HCT116 (cell line): Measurements from ENCODE around the gene ANGPTL1. TPM values are rescaled to one million over a fixed set of nuclear protein-coding genes. Genes with fewer than 3 reads are reported as not detected.

Experiments used
- ATAC-seq: fragments of 200-7000 bp; cut with Tn5 transposase; 2 replicates; pipeline ENCODE4 v1.9.1; 2020; ENCODE audit warnings: mild to moderate bottlenecking, moderate library complexity
- BruUV-seq: library from RNA; stranded (reverse); fragments of 400-500 nt; replicated peaks from 2 replicates; lab custom pipeline; 2021; lab: Mats Ljungman, UMichigan
- CTCF ChIA-PET: fragments of 300-600 bp; sonication (Branson Sonifier 250); formaldehyde crosslinking; loops from one replicate; lab custom pipeline; 2021; ENCODE audit warnings: antibody characterized with exemption; lab: Charles Lee
- POLR2A ChIA-PET: fragments of 300-600, 350-600 bp; sonication (Branson Sonifier 250); formaldehyde crosslinking; loops from one replicate; lab custom pipeline; 2021; ENCODE audit warnings: antibody characterized with exemption; lab: Charles Lee
- RAD21 ChIA-PET, 2 experiments: fragments of 300-600 bp; sonication (Branson Sonifier 250); formaldehyde crosslinking; loops; one replicate each; lab custom pipeline; 2023; ENCODE audit warnings: low total read pairs in 2 of 2; ENCODE audit not compliant: uncharacterized antibody in 2 of 2, unreplicated experiment in 2 of 2, low non-redundant PET in 1 of 2; lab: Charles Lee
- DNase-seq: peaks from one replicate; pipeline ENCODE4 v3.0.0-alpha.2; 2010; ENCODE audit warnings: low read depth, low spot score
- H2AFZ ChIP-seq: fragments of 200-600 bp; shearing (Covaris generic), sonication (generic); 2 replicates; pipeline ENCODE4 v1.6.1; 2017; ENCODE audit warnings: low read depth, mixed run types, mixed read lengths, antibody characterized with exemption, low read length; ENCODE audit not compliant: poor library complexity, severe bottlenecking
- H3K27ac ChIP-seq: 2 replicates; pipeline ENCODE4 v1.5.1; 2012; ENCODE audit warnings: low read depth, low read length
- H3K27me3 ChIP-seq: fragments of 200-600 bp; sonication (generic); 2 replicates; pipeline ENCODE4 v1.6.1; 2016; ENCODE audit warnings: mixed run types, low read length, mixed read lengths; ENCODE audit not compliant: insufficient read depth
- H3K36me3 ChIP-seq, 2 experiments: fragments of 200-500 bp in 1 of 2; fragments of 200-600 bp in 1 of 2; sonication (Bioruptor generic) in 1 of 2; sonication (generic) in 1 of 2; 2 replicates each; pipeline versions ENCODE4 v1.5.1 to v1.6.1; 2014 to 2016; ENCODE audit warnings: low read length in 2 of 2, inconsistent platforms in 1 of 2, mixed read lengths in 1 of 2, mixed run types in 1 of 2; ENCODE audit not compliant: insufficient read depth in 2 of 2, control insufficient read depth in 1 of 2
- H3K4me1 ChIP-seq, 2 experiments: fragments of 200-600 bp in 1 of 2; sonication (generic) in 1 of 2; 2 replicates each; pipeline versions ENCODE4 v1.5.1 to v1.6.1; 2012 to 2017; ENCODE audit warnings: low read length in 2 of 2, inconsistent platforms in 1 of 2, mild to moderate bottlenecking in 1 of 2, mixed read lengths in 1 of 2, mixed run types in 1 of 2, moderate library complexity in 1 of 2; ENCODE audit not compliant: insufficient read depth in 2 of 2, control insufficient read depth in 1 of 2
- H3K4me2 ChIP-seq: fragments of 200-600 bp; sonication (generic); 2 replicates; pipeline ENCODE4 v1.6.1; 2017; ENCODE audit warnings: mixed run types, low read length, mixed read lengths
- H3K4me3 ChIP-seq, 2 experiments: fragments of 200-600 bp in 1 of 2; sonication (generic) in 1 of 2; replicated peaks in 1 of 2; 2 replicates each; pipeline ENCODE4 v1.5.1; 2011 to 2016; ENCODE audit warnings: low read length in 2 of 2, control low read depth in 1 of 2, low read depth in 1 of 2, mild to moderate bottlenecking in 1 of 2, mixed read lengths in 1 of 2, mixed run types in 1 of 2
- H3K79me2 ChIP-seq: fragments of 200-600 bp; sonication (generic); 2 replicates; pipeline ENCODE4 v1.6.1; 2017; ENCODE audit warnings: mild to moderate bottlenecking, mixed run types, low read length, moderate library complexity, mixed read lengths; ENCODE audit not compliant: insufficient read depth
- H3K9ac ChIP-seq: fragments of 200-600 bp; sonication (generic); 2 replicates; pipeline ENCODE4 v1.6.1; 2016; ENCODE audit warnings: low read length, mixed read lengths
- H3K9me2 ChIP-seq: fragments of 200-600 bp; sonication (generic), shearing (Covaris generic); 2 replicates; pipeline ENCODE4 v1.6.1; 2017; ENCODE audit warnings: mixed run types, mild to moderate bottlenecking, moderate library complexity; ENCODE audit not compliant: insufficient read depth
- H3K9me3 ChIP-seq, 2 experiments: fragments of 200-500 bp in 1 of 2; fragments of 200-600 bp in 1 of 2; sonication (Bioruptor generic) in 1 of 2; sonication (generic) in 1 of 2; 2 replicates each; pipeline ENCODE4 v1.6.1; 2014 to 2017; ENCODE audit warnings: low read length in 2 of 2, mixed read lengths in 2 of 2, inconsistent platforms in 1 of 2, low read depth in 1 of 2, mild to moderate bottlenecking in 1 of 2, mixed run types in 1 of 2, moderate library complexity in 1 of 2; ENCODE audit not compliant: control insufficient read depth in 1 of 2, insufficient read depth in 1 of 2
- H4K20me1 ChIP-seq: fragments of 200-600 bp; sonication (generic), shearing (Covaris generic); 2 replicates; pipeline ENCODE4 v1.6.1; 2017; ENCODE audit warnings: mixed run types, mild to moderate bottlenecking, moderate library complexity; ENCODE audit not compliant: insufficient read depth
- CBX3 ChIP-seq: IDR thresholded peaks from 2 replicates; pipeline ENCODE4 v1.6.1; 2012; ENCODE audit warnings: low read depth
- POLR2A ChIP-seq: IDR thresholded peaks from 2 replicates; pipeline ENCODE4 v1.7.0; 2011; ENCODE audit warnings: borderline replicate concordance; ENCODE audit not compliant: insufficient read depth, insufficient read length; ENCODE audit errors: extremely low read depth
- POLR2AphosphoS5 ChIP-seq: IDR thresholded peaks from 2 replicates; pipeline ENCODE4 v1.6.1; 2011; ENCODE audit warnings: mild to moderate bottlenecking, low read depth, low read length, moderate library complexity
- SP1 ChIP-seq: IDR thresholded peaks from 2 replicates; pipeline ENCODE4 v1.6.1; 2012; ENCODE audit warnings: low read depth
- intact Hi-C: fragments of 100-400 bp; cut with micrococcal nuclease; formaldehyde crosslinking; loops from 2 replicates; pipeline ENCODE4 v1.10.0; 2022
- total RNA-seq: library from RNA; stranded (reverse); gene quantifications from one replicate; pipeline ENCODE4 v1.2.1, GENCODE V29; 2021; ENCODE audit not compliant: unreplicated experiment
- TF ChIP-seq, protein P1 (sequence below): IDR thresholded peaks from 2 replicates; pipeline ENCODE4 v1.6.1; 2012; ENCODE audit warnings: low read depth
- TF ChIP-seq, protein P2 (sequence below): IDR thresholded peaks from 2 replicates; pipeline ENCODE4 v1.6.1; 2012

The ANGPTL1 gene
- total RNA-seq, 1 experiment from 2014 or later, result 0.34 TPM

DNA sequence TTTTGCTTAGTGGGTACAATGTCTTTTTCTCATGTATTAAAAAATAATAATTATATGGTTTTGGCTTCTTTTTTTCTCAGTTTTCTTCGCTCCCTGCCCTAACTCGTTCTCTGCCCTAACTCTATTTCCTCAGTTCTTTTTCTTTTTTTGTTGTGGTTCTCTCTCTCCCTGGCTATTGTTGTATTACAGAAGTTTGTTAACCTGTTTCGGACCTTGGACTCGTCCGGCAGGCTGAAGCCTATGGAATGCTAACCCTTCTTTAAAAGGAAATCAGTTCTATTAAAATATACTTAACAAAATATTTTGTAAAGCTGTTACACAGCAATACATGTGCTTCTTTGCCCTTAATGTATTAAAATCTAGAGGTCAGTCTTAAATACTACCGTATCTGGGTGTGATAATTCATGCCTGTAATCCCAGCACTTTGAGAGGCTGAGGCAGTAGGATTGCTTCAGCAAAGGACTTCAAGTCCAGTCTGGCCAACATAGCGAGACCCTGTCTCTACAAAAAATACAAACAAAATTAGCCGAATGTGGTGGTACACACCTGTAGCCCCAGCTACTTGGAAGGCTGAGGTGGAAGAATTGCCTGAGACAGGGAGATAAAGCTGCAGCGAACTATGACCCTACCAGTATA lies 64.1 kb downstream of the ANGPTL1 start:
- no peaks in the 10 kb centered on the region for H3K27me3 ChIP-seq
- no TSS peak for BruUV-seq
- POLR2A ChIA-PET, result no interaction called here

More for the DNA sequence above, 64.1 kb downstream of the ANGPTL1 start:
- Histone ChIP-seq H3K4me2 (no peak overlapping the region), H3K4me3 (no peak overlapping the region), H4K20me1 (no peaks in the 10 kb centered on the region), H2AFZ (no peak overlapping the region), H3K9ac (no peak overlapping the region), H3K27ac (no peak overlapping the region), H3K36me3 (no peaks in the 10 kb centered on the region), H3K9me2 (no peaks in the 10 kb centered on the region), H3K9me3 (no peaks in the 10 kb centered on the region), H3K4me1 (no peaks in the 10 kb centered on the region), H3K79me2 (no peaks in the 10 kb centered on the region)
- intact Hi-C loops, result no loop called here
- ChIA-PET RAD21 (no interaction called here), CTCF (interaction anchor here (0.6 kb wide), 1 partner anchor 1458 kb away, joined by 3 read pairs; no protein-coding TSS in a partner anchor)
- DNase-seq, result no peak
- no peak for TF ChIP-seq CBX3
- no peak for TF ChIP-seq POLR2A
- TF ChIP-seq POLR2AphosphoS5, result no peak
- TF ChIP-seq SP1, result no peak
- TF ChIP-seq, protein P1, sequence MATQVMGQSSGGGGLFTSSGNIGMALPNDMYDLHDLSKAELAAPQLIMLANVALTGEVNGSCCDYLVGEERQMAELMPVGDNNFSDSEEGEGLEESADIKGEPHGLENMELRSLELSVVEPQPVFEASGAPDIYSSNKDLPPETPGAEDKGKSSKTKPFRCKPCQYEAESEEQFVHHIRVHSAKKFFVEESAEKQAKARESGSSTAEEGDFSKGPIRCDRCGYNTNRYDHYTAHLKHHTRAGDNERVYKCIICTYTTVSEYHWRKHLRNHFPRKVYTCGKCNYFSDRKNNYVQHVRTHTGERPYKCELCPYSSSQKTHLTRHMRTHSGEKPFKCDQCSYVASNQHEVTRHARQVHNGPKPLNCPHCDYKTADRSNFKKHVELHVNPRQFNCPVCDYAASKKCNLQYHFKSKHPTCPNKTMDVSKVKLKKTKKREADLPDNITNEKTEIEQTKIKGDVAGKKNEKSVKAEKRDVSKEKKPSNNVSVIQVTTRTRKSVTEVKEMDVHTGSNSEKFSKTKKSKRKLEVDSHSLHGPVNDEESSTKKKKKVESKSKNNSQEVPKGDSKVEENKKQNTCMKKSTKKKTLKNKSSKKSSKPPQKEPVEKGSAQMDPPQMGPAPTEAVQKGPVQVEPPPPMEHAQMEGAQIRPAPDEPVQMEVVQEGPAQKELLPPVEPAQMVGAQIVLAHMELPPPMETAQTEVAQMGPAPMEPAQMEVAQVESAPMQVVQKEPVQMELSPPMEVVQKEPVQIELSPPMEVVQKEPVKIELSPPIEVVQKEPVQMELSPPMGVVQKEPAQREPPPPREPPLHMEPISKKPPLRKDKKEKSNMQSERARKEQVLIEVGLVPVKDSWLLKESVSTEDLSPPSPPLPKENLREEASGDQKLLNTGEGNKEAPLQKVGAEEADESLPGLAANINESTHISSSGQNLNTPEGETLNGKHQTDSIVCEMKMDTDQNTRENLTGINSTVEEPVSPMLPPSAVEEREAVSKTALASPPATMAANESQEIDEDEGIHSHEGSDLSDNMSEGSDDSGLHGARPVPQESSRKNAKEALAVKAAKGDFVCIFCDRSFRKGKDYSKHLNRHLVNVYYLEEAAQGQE, result no peak
- TF ChIP-seq, protein P2, sequence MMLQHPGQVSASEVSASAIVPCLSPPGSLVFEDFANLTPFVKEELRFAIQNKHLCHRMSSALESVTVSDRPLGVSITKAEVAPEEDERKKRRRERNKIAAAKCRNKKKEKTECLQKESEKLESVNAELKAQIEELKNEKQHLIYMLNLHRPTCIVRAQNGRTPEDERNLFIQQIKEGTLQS, result no peak
- ATAC-seq, result no peak
